Natural killer cell (primary cell): ENCODE data around the gene SPSB3. TPM values are rescaled to one million over a fixed set of nuclear protein-coding genes. Genes with fewer than 3 reads are reported as not detected.
A peak's percentile ranks its signal among the peaks of the same experiment; 100 is the strongest.

Source experiments
- ATAC-seq, 3 donors: fragments of 150-1000 bp in 2 of 3; fragments of 200-7000 bp in 1 of 3; cut with Tn5 transposase; 1 replicate in 1 of 3; 2 replicates in 2 of 3; pipeline ENCODE4 v1.10.0; 2021; ENCODE audit warnings: mild to moderate bottlenecking in 2 of 3, moderate library complexity in 2 of 3
- DNase-seq, 2 donors: peaks; one replicate each; pipeline versions ENCODE4 v3.0.0 to v3.0.0-alpha.2; 2013 to 2021; ENCODE audit warnings: mixed read lengths in 1 of 2
- H3K27ac ChIP-seq: one replicate; pipeline ENCODE4 v1.5.1; 2013; ENCODE audit warnings: mild to moderate bottlenecking, low read length
- H3K27me3 ChIP-seq: one replicate; pipeline ENCODE4 v1.6.1; 2013; ENCODE audit warnings: low read length; ENCODE audit not compliant: control insufficient read depth, insufficient read depth
- H3K36me3 ChIP-seq: one replicate; pipeline ENCODE4 v1.6.1; 2013; ENCODE audit warnings: low read length; ENCODE audit not compliant: control insufficient read depth, insufficient read depth
- H3K4me1 ChIP-seq: one replicate; pipeline ENCODE4 v1.6.1; 2013; ENCODE audit warnings: low read length; ENCODE audit not compliant: control insufficient read depth, insufficient read depth
- H3K4me3 ChIP-seq: one replicate; pipeline ENCODE4 v1.5.1; 2013; ENCODE audit warnings: low read length
- H3K9me3 ChIP-seq: one replicate; pipeline ENCODE4 v1.6.1; 2013; ENCODE audit warnings: low read length; ENCODE audit not compliant: control insufficient read depth, insufficient read depth
- H3K27ac Mint-ChIP-seq, 2 donors: one replicate each; pipeline ENCODE4 v1.8.0; 2022; ENCODE audit warnings: mild to moderate bottlenecking in 2 of 2, mixed read lengths in 2 of 2, moderate library complexity in 1 of 2
- H3K27me3 Mint-ChIP-seq, 2 donors: one replicate each; pipeline ENCODE4 v1.8.0; 2022; ENCODE audit warnings: low read depth in 2 of 2, mixed read lengths in 2 of 2
- H3K36me3 Mint-ChIP-seq: one replicate; pipeline ENCODE4 v1.8.0; 2022; ENCODE audit warnings: mixed read lengths
- H3K4me1 Mint-ChIP-seq, 2 donors: one replicate each; pipeline ENCODE4 v1.8.0; 2022; ENCODE audit warnings: mixed read lengths in 2 of 2
- H3K4me3 Mint-ChIP-seq: one replicate; pipeline ENCODE4 v1.8.0; 2022; ENCODE audit warnings: mild to moderate bottlenecking, moderate library complexity, mixed read lengths
- H3K9me3 Mint-ChIP-seq, 2 donors: one replicate each; pipeline ENCODE4 v1.8.0; 2022; ENCODE audit warnings: mixed read lengths in 2 of 2
- CTCF ChIP-seq: fragments of 200-600 bp; IDR thresholded peaks from one replicate; pipeline ENCODE4 v1.8.0; 2022; ENCODE audit warnings: antibody characterized with exemption
- WGBS: methylation state at CpG from one replicate; pipeline ENCODE4 v1.1.7; 2013; ENCODE audit warnings: missing lambda C conversion rate; ENCODE audit not compliant: insufficient coverage; 5-methylcytosine and 5-hydroxymethylcytosine counted together
- intact Hi-C: fragments of 100-400 bp; cut with micrococcal nuclease; formaldehyde crosslinking; loops from one replicate; pipeline ENCODE4 v1.14.2; 2022
- total RNA-seq, 4 donors: library from RNA; stranded (reverse); fragments of 120-200 nt in 1 of 4; gene quantifications; one replicate each; pipeline versions ENCODE4 v1.2.3 to v1.2.4, GENCODE V29; 2013 to 2022

SPSB3 gene
- total RNA-seq, 3 donors from 2014 or later (not counting 1 experiment from before 2014, with no cell fraction given): 100 to 122 (median 110) TPM

GRCh38 chr16:1760911-1761310, 21.5 kb downstream of the SPSB3 start:
- no peak overlapping the region for H3K27ac Mint-ChIP-seq
- Histone ChIP-seq H3K27ac (no peak overlapping the region), H3K4me1 (peaks cover 15% of the 10 kb centered on the region), H3K9me3 (no peaks in the 10 kb centered on the region), H3K4me3 (no peak overlapping the region), H3K36me3 (peaks cover 43% of the 10 kb centered on the region), H3K27me3 (no peaks in the 10 kb centered on the region)
- peaks cover 0 to 6% of the 10 kb centered on the region in 2 donors for H3K4me1 Mint-ChIP-seq
- DNase-seq (no peak), ATAC-seq (no peak)
- no peak overlapping the region for H3K4me3 Mint-ChIP-seq
- H3K36me3 Mint-ChIP-seq: peaks cover 7% of the 10 kb centered on the region
- 94% methylated on average over 15 of the region's 15 CpGs for WGBS
- no peaks in the 10 kb centered on the region for H3K27me3 Mint-ChIP-seq
- H3K9me3 Mint-ChIP-seq: no peaks in the 10 kb centered on the region
- intact Hi-C loops: no loop called here
- no peak for TF ChIP-seq CTCF

GRCh38 chr16:1759511-1759910, 22.9 kb downstream of the SPSB3 start:
- Mint-ChIP-seq H3K36me3 (peaks cover 7% of the 10 kb centered on the region), H3K4me1 (peaks cover 0 to 6% of the 10 kb centered on the region in 2 donors), H3K4me3 (no peak overlapping the region), H3K27ac (peak overlapping the region in 1 of 2 donors; percentile 45), H3K9me3 (no peaks in the 10 kb centered on the region), H3K27me3 (no peaks in the 10 kb centered on the region)
- no peak for DNase-seq
- WGBS: 97% methylated on average over 21 of the region's 21 CpGs
- Histone ChIP-seq H3K4me1 (peaks cover 10% of the 10 kb centered on the region), H3K4me3 (no peak overlapping the region), H3K27ac (no peak overlapping the region), H3K27me3 (no peaks in the 10 kb centered on the region), H3K36me3 (peaks cover 35% of the 10 kb centered on the region), H3K9me3 (no peaks in the 10 kb centered on the region)
- no peak for TF ChIP-seq CTCF
- no peak for ATAC-seq
- intact Hi-C loops: no loop called here

DNA sequence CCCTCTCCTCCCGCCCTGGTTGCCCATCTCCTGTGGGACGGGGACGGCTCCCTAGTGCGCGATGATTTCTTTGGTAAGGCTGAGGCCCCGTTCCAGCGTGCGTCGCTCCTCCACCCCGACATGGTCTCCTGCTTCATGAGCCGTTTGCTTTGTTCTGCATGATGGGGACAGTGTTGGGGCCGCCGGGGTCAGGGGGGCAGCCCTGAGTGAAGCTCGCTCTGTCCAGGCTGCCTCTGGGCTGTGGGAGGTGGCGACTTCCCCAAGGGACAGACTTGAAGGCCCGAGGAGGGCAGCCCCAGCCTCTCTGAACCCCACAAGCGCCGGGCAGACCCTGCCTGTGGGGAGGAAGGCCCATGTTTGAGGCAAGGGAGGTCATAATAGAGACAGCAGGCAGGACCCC, 23.4 kb downstream of the SPSB3 start:
- no peak for TF ChIP-seq CTCF
- no peaks in the 10 kb centered on the region for H3K9me3 Mint-ChIP-seq
- Histone ChIP-seq H3K4me3 (no peak overlapping the region), H3K36me3 (peaks cover 37% of the 10 kb centered on the region), H3K27me3 (no peaks in the 10 kb centered on the region), H3K4me1 (peaks cover 10% of the 10 kb centered on the region), H3K9me3 (no peaks in the 10 kb centered on the region), H3K27ac (no peak overlapping the region)
- intact Hi-C loops: no loop called here
- H3K27me3 Mint-ChIP-seq: no peaks in the 10 kb centered on the region
- ATAC-seq: no peak
- DNase-seq: no peak
- peaks cover 7% of the 10 kb centered on the region for H3K36me3 Mint-ChIP-seq
- H3K27ac Mint-ChIP-seq: peak overlapping the region in 1 of 2 donors; percentile 45
- WGBS: 98% methylated on average over 18 of the region's 18 CpGs
- no peak overlapping the region for H3K4me3 Mint-ChIP-seq
- H3K4me1 Mint-ChIP-seq: peaks cover 0 to 6% of the 10 kb centered on the region in 2 donors

- Mint-ChIP-seq H3K4me3 (no peak overlapping the region), H3K9me3 (no peaks in the 10 kb centered on the region), H3K36me3 (peaks cover 7% of the 10 kb centered on the region), H3K27ac (no peak overlapping the region), H3K4me1 (peaks cover 0 to 6% of the 10 kb centered on the region in 2 donors), H3K27me3 (no peaks in the 10 kb centered on the region)
- no peak overlapping the region for H3K4me3 ChIP-seq
- DNase-seq (no peak), ATAC-seq (no peak)
- peaks cover 31% of the 10 kb centered on the region for H3K36me3 ChIP-seq
- H3K4me1 ChIP-seq: peaks cover 10% of the 10 kb centered on the region
- H3K27me3 ChIP-seq: no peaks in the 10 kb centered on the region
- intact Hi-C loops: no loop called here
- no peak for TF ChIP-seq CTCF
- no peaks in the 10 kb centered on the region for H3K9me3 ChIP-seq
- no peak overlapping the region for H3K27ac ChIP-seq
- 96% methylated on average over 36 of the region's 37 CpGs for WGBS
Observed at GRCh38 chr16:1757714-1758461, 24.5 kb downstream of the SPSB3 start.
